Neuronal stem cell (in vitro differentiated cells): ENCODE results near the gene THAP10. TPM values are rescaled to one million over a fixed set of nuclear protein-coding genes. Genes with fewer than 3 reads are reported as not detected.
A peak's percentile ranks its signal among the peaks of the same experiment; 100 is the strongest.

Experiments used
- DNase-seq: peaks from one replicate; pipeline ENCODE4 v3.0.0-alpha.2; 2013; ENCODE audit warnings: low spot score
- H2AFZ ChIP-seq: one replicate; pipeline ENCODE4 v1.6.1; 2013; ENCODE audit warnings: mild to moderate bottlenecking, low read length, inconsistent platforms
- H2AK5ac ChIP-seq: 2 replicates; pipeline ENCODE4 v1.6.1; 2013; ENCODE audit warnings: low read depth, mild to moderate bottlenecking, inconsistent platforms, low read length, moderate library complexity, mixed read lengths
- H2BK120ac ChIP-seq: 2 replicates; pipeline ENCODE4 v1.6.1; 2013; ENCODE audit warnings: low read depth, mild to moderate bottlenecking, inconsistent platforms, low read length, moderate library complexity, mixed read lengths
- H2BK12ac ChIP-seq: one replicate; pipeline ENCODE4 v1.6.1; 2013; ENCODE audit warnings: low read length, inconsistent platforms
- H2BK15ac ChIP-seq: 2 replicates; pipeline ENCODE4 v1.6.1; 2013; ENCODE audit warnings: mild to moderate bottlenecking, low read length, inconsistent platforms, mixed read lengths
- H2BK5ac ChIP-seq: one replicate; pipeline ENCODE4 v1.6.1; 2013; ENCODE audit warnings: inconsistent platforms, mild to moderate bottlenecking, low read length, moderate library complexity
- H3K14ac ChIP-seq: one replicate; pipeline ENCODE4 v1.6.1; 2013; ENCODE audit warnings: low read length, inconsistent platforms
- H3K18ac ChIP-seq: 2 replicates; pipeline ENCODE4 v1.6.1; 2013; ENCODE audit warnings: low read length, inconsistent platforms
- H3K23ac ChIP-seq: 2 replicates; pipeline ENCODE4 v1.6.1; 2013; ENCODE audit warnings: low read depth, mild to moderate bottlenecking, mixed read lengths, low read length, inconsistent platforms; ENCODE audit not compliant: poor library complexity
- H3K27ac ChIP-seq: replicated peaks from 3 replicates; pipeline ENCODE4 v1.5.1; 2013; ENCODE audit warnings: low read length, inconsistent platforms
- H3K27me3 ChIP-seq, 3 experiments: 2 replicates each; pipeline ENCODE4 v1.6.1; 2013; ENCODE audit warnings: low read length in 3 of 3, mild to moderate bottlenecking in 2 of 3, inconsistent platforms in 1 of 3, low read depth in 1 of 3, mixed read lengths in 1 of 3, moderate library complexity in 1 of 3; ENCODE audit not compliant: control insufficient read depth in 3 of 3, insufficient read depth in 3 of 3
- H3K36me3 ChIP-seq, 2 donors: replicated peaks in 1 of 2; 2 replicates each; pipeline ENCODE4 v1.6.1; 2013; ENCODE audit warnings: low read length in 2 of 2; ENCODE audit not compliant: control insufficient read depth in 2 of 2, insufficient read depth in 2 of 2
- H3K4ac ChIP-seq: 2 replicates; pipeline ENCODE4 v1.6.1; 2013; ENCODE audit warnings: inconsistent platforms, mild to moderate bottlenecking, low read length, moderate library complexity
- H3K4me1 ChIP-seq, 2 donors: 1 replicate in 1 of 2; 2 replicates in 1 of 2; pipeline ENCODE4 v1.6.1; 2013; ENCODE audit warnings: low read length in 2 of 2, low read depth in 1 of 2; ENCODE audit not compliant: control insufficient read depth in 2 of 2, insufficient read depth in 1 of 2
- H3K4me2 ChIP-seq: one replicate; pipeline ENCODE4 v1.6.1; 2013; ENCODE audit warnings: mild to moderate bottlenecking, low read length, inconsistent platforms; ENCODE audit not compliant: insufficient read depth, poor library complexity, severe bottlenecking
- H3K4me3 ChIP-seq, 2 donors: 2 replicates each; pipeline ENCODE4 v1.5.1; 2013; ENCODE audit warnings: low read length in 2 of 2, mild to moderate bottlenecking in 2 of 2, inconsistent platforms in 1 of 2, moderate library complexity in 1 of 2
- H3K79me1 ChIP-seq: one replicate; pipeline ENCODE4 v1.6.1; 2013; ENCODE audit warnings: low read depth, mild to moderate bottlenecking, inconsistent platforms, low read length, moderate library complexity
- H3K9ac ChIP-seq: one replicate; pipeline ENCODE4 v1.6.1; 2013; ENCODE audit warnings: mild to moderate bottlenecking, low read depth, low read length, inconsistent platforms; ENCODE audit not compliant: poor library complexity
- H3K9me3 ChIP-seq, 2 donors: replicated peaks in 1 of 2; 2 replicates each; pipeline versions ENCODE3 to v1.6.1; 2013; ENCODE audit warnings: low read length in 2 of 2, mild to moderate bottlenecking in 2 of 2, inconsistent platforms in 1 of 2, low read depth in 1 of 2, mixed read lengths in 1 of 2, moderate library complexity in 1 of 2; ENCODE audit not compliant: control insufficient read depth in 2 of 2, insufficient read depth in 1 of 2
- H4K8ac ChIP-seq: one replicate; pipeline ENCODE4 v1.6.1; 2013; ENCODE audit warnings: low read depth, mild to moderate bottlenecking, inconsistent platforms, low read length, moderate library complexity
- H4K91ac ChIP-seq: one replicate; pipeline ENCODE4 v1.6.1; 2013; ENCODE audit warnings: low read length, low read depth, mild to moderate bottlenecking, inconsistent platforms; ENCODE audit not compliant: poor library complexity
- WGBS, 2 donors: extraction: QIAGEN DNeasy Blood & Tissue Kit; methylation state at CpG; one replicate each; pipeline ENCODE4 v1.1.7; 2013; ENCODE audit warnings: missing lambda C conversion rate in 2 of 2, mixed read lengths in 1 of 2; ENCODE audit not compliant: insufficient read length in 2 of 2, insufficient replicate concordance in 1 of 2; ENCODE audit errors: extremely low coverage in 2 of 2; 5-methylcytosine and 5-hydroxymethylcytosine counted together
- polyA plus RNA-seq, 2 experiments: library from polyadenylated mRNA; stranded (reverse); fragments of 200-250 nt; gene quantifications; one replicate each; pipeline ENCODE4 v1.2.3, GENCODE V29; 2013

THAP10 gene
- polyA plus RNA-seq (2013, experiment 1 of 2) = 7.1 TPM
- polyA plus RNA-seq (2013, experiment 2 of 2) = 7.7 TPM

DNA sequence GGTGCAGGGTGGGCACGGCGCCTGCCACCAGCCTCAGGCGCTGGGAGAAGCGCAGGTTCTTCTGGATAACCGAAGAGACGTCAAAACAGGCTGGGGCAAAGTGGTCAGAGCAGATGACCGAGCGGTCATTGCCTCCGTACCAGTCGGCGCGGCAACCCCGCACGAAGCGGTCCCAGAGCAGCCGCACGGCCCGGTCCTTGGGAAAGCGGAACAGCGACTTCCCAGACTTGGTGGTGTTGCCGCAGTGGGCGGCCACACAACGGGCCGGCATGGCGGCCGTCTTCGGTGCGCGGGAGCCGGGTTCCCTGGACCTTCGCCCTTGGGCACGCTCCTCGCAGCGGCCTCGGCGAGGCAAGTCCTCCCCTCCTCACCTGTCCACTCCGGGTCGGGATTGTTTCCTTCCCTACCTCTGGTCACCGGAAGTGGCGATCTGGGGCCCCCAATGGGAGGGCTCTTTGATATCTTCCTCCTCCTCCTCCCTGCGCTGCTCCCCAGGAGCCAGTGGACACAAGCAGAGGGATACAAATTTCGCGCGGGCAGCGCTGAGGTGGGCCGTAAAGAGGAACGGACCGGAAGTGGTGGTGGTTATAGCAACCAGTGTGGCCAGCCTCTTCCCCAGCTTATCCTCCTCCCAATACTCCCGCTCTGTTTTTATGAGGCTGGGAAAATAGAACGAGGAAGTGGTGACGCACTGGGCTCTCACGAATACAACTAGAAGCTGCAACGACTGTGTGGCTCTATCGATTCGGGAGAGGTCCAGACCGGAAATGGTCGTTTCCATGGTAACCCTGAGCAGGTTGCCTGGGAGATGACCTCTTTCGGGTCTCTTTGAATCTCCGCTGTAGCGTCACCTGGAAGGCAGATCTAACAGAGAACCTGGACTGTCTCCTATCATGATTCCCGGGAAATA lies at the start of gene THAP10, which contains the start of gene LRRC49:
Gene THAP10, minus strand, starts transcription at position 432 of the 910 bp plus-strand sequence. Its CDS starts 161 bp downstream, at position 271.
Gene LRRC49, plus strand, starts transcription at position 825 of the 910 bp plus-strand sequence. Its CDS starts 69 bp downstream, at position 894.
- Histone ChIP-seq H3K9ac (peak within 1 kb of the TSS; percentile 93), H2BK5ac (peak within 1 kb of the TSS; percentile 88), H3K4me1 (peaks cover 0 to 8% of the 10 kb centered on the region in 2 donors), H3K36me3 (peaks cover 2 to 27% of the 10 kb centered on the region in 2 donors), H3K27ac (peak within 1 kb of the TSS; percentile 78), H3K9me3 (no peaks in the 10 kb centered on the region), H2BK12ac (no peak within 1 kb of the TSS), H4K91ac (no peak within 1 kb of the TSS), H3K14ac (no peak within 1 kb of the TSS), H4K8ac (no peak within 1 kb of the TSS), H3K79me1 (no peaks in the 10 kb centered on the region), H3K4me3 (peak within 1 kb of the TSS; percentile 83 to 92), H3K27me3 (no peaks in the 10 kb centered on the region), H2AK5ac (peak within 1 kb of the TSS; percentile 16), H2AFZ (peak within 1 kb of the TSS; percentile 97), H2BK15ac (no peak within 1 kb of the TSS), H3K18ac (peak within 1 kb of the TSS; percentile 80), H2BK120ac (no peak within 1 kb of the TSS), H3K4ac (no peak within 1 kb of the TSS), H3K4me2 (peak within 1 kb of the TSS; percentile 75), H3K23ac (peak within 1 kb of the TSS; percentile 40)
- peak; percentile 92 for DNase-seq
- WGBS, 2 donors = no CpG with 5 or more reads among the region's 61 CpGs

GRCh38 chr15:70936326-70936725 lies 44.1 kb upstream of the THAP10 start:
- Histone ChIP-seq H2AFZ (no peak overlapping the region), H2BK12ac (no peak overlapping the region), H2AK5ac (no peak overlapping the region), H2BK120ac (no peak overlapping the region), H3K27me3 (no peaks in the 10 kb centered on the region), H2BK5ac (no peak overlapping the region), H4K91ac (no peak overlapping the region), H3K4me3 (no peak overlapping the region), H3K18ac (no peak overlapping the region), H3K36me3 (no peaks in the 10 kb centered on the region), H4K8ac (no peak overlapping the region), H3K9me3 (no peaks in the 10 kb centered on the region), H3K79me1 (no peaks in the 10 kb centered on the region), H3K4me2 (no peak overlapping the region), H3K4me1 (no peaks in the 10 kb centered on the region), H3K4ac (no peak overlapping the region), H3K9ac (no peak overlapping the region), H3K23ac (no peak overlapping the region), H3K27ac (no peak overlapping the region), H2BK15ac (no peak overlapping the region), H3K14ac (no peak overlapping the region)
- no CpG with 5 or more reads among the region's 4 CpGs for WGBS, 2 donors
- no peak for DNase-seq

- Histone ChIP-seq H3K79me1 (no peaks in the 10 kb centered on the region), H4K91ac (no peak overlapping the region)
- WGBS, 2 donors = no CpG with 5 or more reads among the region's 3 CpGs
Observed at GRCh38 chr15:70935631-70936030, 43.4 kb upstream of the THAP10 start.

DNA sequence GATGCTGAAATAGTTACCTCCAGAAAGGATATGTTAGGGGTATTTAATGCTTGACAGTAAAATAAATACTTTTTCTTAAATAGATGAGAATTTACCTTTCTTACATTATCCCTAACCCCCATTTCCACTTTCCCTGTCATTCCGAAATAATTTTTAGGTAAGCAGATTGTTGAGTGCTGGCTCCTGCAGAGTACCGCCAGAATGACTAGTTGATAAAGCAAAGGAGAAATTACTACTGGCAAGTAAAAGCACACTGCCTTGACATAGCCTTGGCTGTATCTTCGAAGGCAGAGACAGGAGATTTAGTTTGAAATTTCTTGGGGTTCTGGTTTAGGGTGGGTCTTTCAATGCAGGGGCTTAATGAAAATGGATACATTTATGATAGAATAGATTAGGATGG lies 41.2 kb upstream of the THAP10 start:
- H3K4me3 ChIP-seq = no peak overlapping the region

More at GRCh38 chr15:70935631-70936030, 43.4 kb upstream of the THAP10 start:
- Histone ChIP-seq H3K14ac (no peak overlapping the region), H2AK5ac (no peak overlapping the region), H3K4me3 (no peak overlapping the region), H3K4me1 (no peaks in the 10 kb centered on the region), H3K9me3 (no peaks in the 10 kb centered on the region), H2AFZ (no peak overlapping the region), H2BK5ac (no peak overlapping the region), H4K8ac (no peak overlapping the region), H3K27me3 (no peaks in the 10 kb centered on the region), H3K9ac (no peak overlapping the region), H3K4me2 (no peak overlapping the region), H3K27ac (no peak overlapping the region), H3K4ac (no peak overlapping the region), H3K36me3 (no peaks in the 10 kb centered on the region), H3K18ac (no peak overlapping the region), H3K23ac (no peak overlapping the region), H2BK15ac (no peak overlapping the region), H2BK120ac (no peak overlapping the region), H2BK12ac (no peak overlapping the region)
- DNase-seq = no peak

More for the DNA sequence above, 41.2 kb upstream of the THAP10 start:
- Histone ChIP-seq H3K27ac (no peak overlapping the region), H2BK12ac (no peak overlapping the region), H2BK15ac (no peak overlapping the region), H4K8ac (no peak overlapping the region), H3K9me3 (no peaks in the 10 kb centered on the region), H3K4me1 (no peaks in the 10 kb centered on the region), H3K18ac (no peak overlapping the region), H2AFZ (no peak overlapping the region), H2BK120ac (no peak overlapping the region), H2AK5ac (no peak overlapping the region), H3K36me3 (no peaks in the 10 kb centered on the region), H3K23ac (no peak overlapping the region), H3K9ac (no peak overlapping the region), H2BK5ac (no peak overlapping the region), H3K27me3 (no peaks in the 10 kb centered on the region), H3K4ac (no peak overlapping the region), H3K14ac (no peak overlapping the region), H3K4me2 (no peak overlapping the region), H4K91ac (no peak overlapping the region), H3K79me1 (no peaks in the 10 kb centered on the region)
- WGBS, 2 donors = no CpG with 5 or more reads among the region's 3 CpGs
- DNase-seq = no peak
